ENCODE measurements around the gene SLC12A5. TPM values are rescaled to one million over a fixed set of nuclear protein-coding genes. Genes with fewer than 3 reads are reported as not detected.

SLC12A5 gene
- total RNA-seq, 1 donor from 2014 or later = 8.8 TPM

- Mint-ChIP-seq H3K9me3 (ENCODE audit: unreplicated experiment) (no peaks in the 10 kb centered on the region), H3K4me1 (ENCODE audit: unreplicated experiment) (peaks cover 21% of the 10 kb centered on the region), H3K27me3 (ENCODE audit: unreplicated experiment) (peaks cover 19% of the 10 kb centered on the region), H3K27ac (ENCODE audit: unreplicated experiment) (peak overlapping the region; percentile 42), H3K4me3 (ENCODE audit: unreplicated experiment) (no peak overlapping the region), H3K36me3 (ENCODE audit: low read depth, unreplicated experiment) (peaks cover 13% of the 10 kb centered on the region)
- DNase-seq (ENCODE audit: low spot score) = no peak
- no peak for TF ChIP-seq CTCF (IDR thresholded peaks at IDR 0.05; ENCODE audit: unreplicated experiment)
Measured at GRCh38 chr20:46012921-46013320, 16.1 kb upstream of the SLC12A5 start.

- no peak for DNase-seq (ENCODE audit: low spot score)
- Mint-ChIP-seq H3K27ac (ENCODE audit: unreplicated experiment) (peak overlapping the region; percentile 42), H3K4me3 (ENCODE audit: unreplicated experiment) (no peak overlapping the region), H3K27me3 (ENCODE audit: unreplicated experiment) (peaks cover 19% of the 10 kb centered on the region), H3K36me3 (ENCODE audit: low read depth, unreplicated experiment) (peaks cover 13% of the 10 kb centered on the region), H3K4me1 (ENCODE audit: unreplicated experiment) (peaks cover 17% of the 10 kb centered on the region), H3K9me3 (ENCODE audit: unreplicated experiment) (no peaks in the 10 kb centered on the region)
- TF ChIP-seq CTCF (IDR thresholded peaks at IDR 0.05; ENCODE audit: unreplicated experiment) = no peak
Measured at GRCh38 chr20:46013322-46013828, 15.6 kb upstream of the SLC12A5 start.

- Mint-ChIP-seq H3K36me3 (ENCODE audit: low read depth, unreplicated experiment) (peaks cover 13% of the 10 kb centered on the region), H3K4me1 (ENCODE audit: unreplicated experiment) (peaks cover 11% of the 10 kb centered on the region), H3K27me3 (ENCODE audit: unreplicated experiment) (peaks cover 19% of the 10 kb centered on the region), H3K27ac (ENCODE audit: unreplicated experiment) (peak overlapping the region; percentile 44), H3K4me3 (ENCODE audit: unreplicated experiment) (no peak overlapping the region), H3K9me3 (ENCODE audit: unreplicated experiment) (no peaks in the 10 kb centered on the region)
- peak; percentile 75 for DNase-seq (ENCODE audit: low spot score)
- peak; percentile 98 for TF ChIP-seq CTCF (IDR thresholded peaks at IDR 0.05; ENCODE audit: unreplicated experiment)
Measured at GRCh38 chr20:46013829-46014516, 15.0 kb upstream of the SLC12A5 start.

GRCh38 chr20:46014517-46015396 lies 14.3 kb upstream of the SLC12A5 start:
- Mint-ChIP-seq H3K27ac (ENCODE audit: unreplicated experiment) (peak overlapping the region; percentile 44), H3K36me3 (ENCODE audit: low read depth, unreplicated experiment) (peaks cover 13% of the 10 kb centered on the region), H3K4me3 (ENCODE audit: unreplicated experiment) (no peak overlapping the region), H3K4me1 (ENCODE audit: unreplicated experiment) (peaks cover 7% of the 10 kb centered on the region), H3K9me3 (ENCODE audit: unreplicated experiment) (no peaks in the 10 kb centered on the region), H3K27me3 (ENCODE audit: unreplicated experiment) (peaks cover 16% of the 10 kb centered on the region)
- TF ChIP-seq CTCF (IDR thresholded peaks at IDR 0.05; ENCODE audit: unreplicated experiment) = no peak
- no peak for DNase-seq (ENCODE audit: low spot score)

All from endothelial cell (in vitro differentiated cells).